Keratinocyte (primary cell): ENCODE measurements around the gene RSPRY1. TPM values are rescaled to one million over a fixed set of nuclear protein-coding genes. Genes with fewer than 3 reads are reported as not detected.

ENCODE experiments used
- DNase-seq: peaks from one replicate; pipeline ENCODE4 v3.0.0-alpha.2; 2011; ENCODE audit warnings: low read depth, missing footprints, low spot score
- FAIRE-seq: peaks from 2 replicates; lab custom pipeline; 2011; peaks lifted over from hg19 to GRCh38; lab: Jason Lieb, UNC
- H2AFZ ChIP-seq: 2 replicates; pipeline ENCODE4 v1.6.0; 2012; ENCODE audit warnings: low read length, control low read depth, inconsistent platforms; ENCODE audit not compliant: control insufficient read depth
- H3K27ac ChIP-seq: 2 replicates; pipeline ENCODE4 v1.5.1; 2011; ENCODE audit warnings: low read length; ENCODE audit not compliant: control insufficient read depth, insufficient read depth
- H3K27me3 ChIP-seq: 3 replicates; pipeline ENCODE4 v1.6.0; 2011; ENCODE audit warnings: low read length; ENCODE audit not compliant: control insufficient read depth, insufficient read depth; ENCODE audit errors: extremely low read depth
- H3K36me3 ChIP-seq, 2 experiments: 2 replicates in 1 of 2; 3 replicates in 1 of 2; pipeline ENCODE4 v1.5.1; 2011; ENCODE audit warnings: low read length in 2 of 2, mild to moderate bottlenecking in 1 of 2; ENCODE audit not compliant: control insufficient read depth in 2 of 2, insufficient read depth in 2 of 2; ENCODE audit errors: extremely low read depth in 1 of 2
- H3K4me1 ChIP-seq: 3 replicates; pipeline ENCODE4 v1.5.1; 2011; ENCODE audit warnings: low read length; ENCODE audit not compliant: control insufficient read depth, insufficient read depth; ENCODE audit errors: extremely low read depth
- H3K4me2 ChIP-seq: 3 replicates; pipeline ENCODE4 v1.6.0; 2011; ENCODE audit warnings: low read depth, low read length; ENCODE audit not compliant: control insufficient read depth, insufficient read depth; ENCODE audit errors: extremely low read depth
- H3K4me3 ChIP-seq, 3 experiments: fragments of 200-600 bp in 1 of 3; sonication (generic) in 1 of 3; 2 replicates in 2 of 3; 3 replicates in 1 of 3; pipeline ENCODE4 v1.5.1; 2011 to 2016; ENCODE audit warnings: low read length in 3 of 3, mild to moderate bottlenecking in 3 of 3, control low read depth in 2 of 3, inconsistent platforms in 1 of 3, low read depth in 1 of 3, mixed read lengths in 1 of 3, mixed run types in 1 of 3, moderate library complexity in 1 of 3; ENCODE audit not compliant: control insufficient read depth in 2 of 3, insufficient read depth in 2 of 3; ENCODE audit errors: extremely low read depth in 1 of 3
- H3K79me2 ChIP-seq: 2 replicates; pipeline ENCODE4 v1.6.0; 2012; ENCODE audit warnings: low read length; ENCODE audit not compliant: control insufficient read depth, insufficient read depth
- H3K9ac ChIP-seq: 3 replicates; pipeline ENCODE4 v1.6.0; 2011; ENCODE audit warnings: low read length; ENCODE audit not compliant: control insufficient read depth, insufficient read depth; ENCODE audit errors: extremely low read depth
- H3K9me1 ChIP-seq: 3 replicates; pipeline ENCODE4 v1.6.0; 2011; ENCODE audit warnings: low read length; ENCODE audit not compliant: control insufficient read depth, insufficient read depth; ENCODE audit errors: extremely low read depth
- H3K9me3 ChIP-seq: 2 replicates; pipeline ENCODE4 v1.5.1; 2012; ENCODE audit warnings: low read depth, low read length; ENCODE audit not compliant: control insufficient read depth
- H4K20me1 ChIP-seq: 3 replicates; pipeline ENCODE4 v1.6.0; 2011; ENCODE audit warnings: low read length; ENCODE audit not compliant: control insufficient read depth, insufficient read depth; ENCODE audit errors: extremely low read depth
- EZH2 ChIP-seq: IDR thresholded peaks from one replicate; pipeline ENCODE4 v1.6.1; 2012; ENCODE audit warnings: inconsistent platforms, mild to moderate bottlenecking, low read length, moderate library complexity
- dilution Hi-C: fragments of 300-500 bp; cut with MboI; formaldehyde crosslinking; loops from one replicate; pipeline ENCODE4 v1.7.0; 2020; ENCODE audit warnings: low sequenced_read_pairs; ENCODE audit not compliant: extremely low pct_ligation_motif_present
- polyA plus RNA-seq, 5 experiments: library from polyadenylated mRNA; depleted of rRNA in 3 of 5; stranded (reverse) in 3 of 5; stranded (forward) in 1 of 5; unstranded in 1 of 5; fragments of >200 nt; gene quantifications; 1 replicate in 1 of 5; 2 replicates in 3 of 5; 3 replicates in 1 of 5; pipeline versions ENCODE4 v1.2.1 to v1.2.3, GENCODE V29; 2011 to 2012; ENCODE audit warnings: missing spikeins in 2 of 5, low read depth in 1 of 5, low replicate concordance in 1 of 5
- TF ChIP-seq, protein P1 (sequence below), 3 experiments: IDR thresholded peaks in 1 of 3; conservative IDR thresholded peaks in 1 of 3; optimal IDR thresholded peaks in 1 of 3; 2 replicates in 2 of 3; 3 replicates in 1 of 3; pipeline versions ENCODE3 to v1.5.1; 2011; ENCODE audit warnings: low read length in 3 of 3, mild to moderate bottlenecking in 3 of 3, moderate library complexity in 2 of 3, control low read depth in 1 of 3, inconsistent platforms in 1 of 3; ENCODE audit not compliant: insufficient read depth in 2 of 3; ENCODE audit errors: extremely low read depth in 1 of 3

RSPRY1 gene
- polyA plus RNA-seq, 1 donor (not counting 4 experiments of a cell fraction or from before 2014, with no cell fraction given) = 42.2 TPM

DNA sequence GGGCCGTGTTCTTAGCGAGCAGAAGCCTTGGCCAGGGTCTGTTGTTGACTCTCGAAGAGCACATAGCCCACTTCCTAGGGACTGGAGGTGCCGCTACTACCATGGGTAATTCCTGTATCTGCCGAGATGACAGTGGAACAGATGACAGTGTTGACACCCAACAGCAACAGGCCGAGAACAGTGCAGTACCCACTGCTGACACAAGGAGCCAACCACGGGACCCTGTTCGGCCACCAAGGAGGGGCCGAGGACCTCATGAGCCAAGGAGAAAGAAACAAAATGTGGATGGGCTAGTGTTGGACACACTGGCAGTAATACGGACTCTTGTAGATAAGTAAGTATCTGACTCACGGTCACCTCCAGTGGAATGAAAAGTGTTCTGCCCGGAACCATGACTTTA is 18.5 kb downstream of the RSPRY1 start:
- FAIRE-seq (no peak), DNase-seq (no peak)
- dilution Hi-C loops = no loop called here
- no peak overlapping the region for H3K4me2 ChIP-seq
- no peak overlapping the region for H3K9ac ChIP-seq
- no peaks in the 10 kb centered on the region for H3K9me3 ChIP-seq
- no peak overlapping the region for H2AFZ ChIP-seq
- H3K27ac ChIP-seq = no peak overlapping the region
- H4K20me1 ChIP-seq = no peaks in the 10 kb centered on the region
- H3K4me3 ChIP-seq = no peak overlapping the region
- H3K27me3 ChIP-seq = no peaks in the 10 kb centered on the region
- no peaks in the 10 kb centered on the region for H3K9me1 ChIP-seq
- peaks cover 9% of the 10 kb centered on the region for H3K79me2 ChIP-seq
- H3K36me3 ChIP-seq = peaks cover 11 to 24% of the 10 kb centered on the region in 2 experiments
- no peaks in the 10 kb centered on the region for H3K4me1 ChIP-seq
- no peak for TF ChIP-seq EZH2
- TF ChIP-seq, protein P1, sequence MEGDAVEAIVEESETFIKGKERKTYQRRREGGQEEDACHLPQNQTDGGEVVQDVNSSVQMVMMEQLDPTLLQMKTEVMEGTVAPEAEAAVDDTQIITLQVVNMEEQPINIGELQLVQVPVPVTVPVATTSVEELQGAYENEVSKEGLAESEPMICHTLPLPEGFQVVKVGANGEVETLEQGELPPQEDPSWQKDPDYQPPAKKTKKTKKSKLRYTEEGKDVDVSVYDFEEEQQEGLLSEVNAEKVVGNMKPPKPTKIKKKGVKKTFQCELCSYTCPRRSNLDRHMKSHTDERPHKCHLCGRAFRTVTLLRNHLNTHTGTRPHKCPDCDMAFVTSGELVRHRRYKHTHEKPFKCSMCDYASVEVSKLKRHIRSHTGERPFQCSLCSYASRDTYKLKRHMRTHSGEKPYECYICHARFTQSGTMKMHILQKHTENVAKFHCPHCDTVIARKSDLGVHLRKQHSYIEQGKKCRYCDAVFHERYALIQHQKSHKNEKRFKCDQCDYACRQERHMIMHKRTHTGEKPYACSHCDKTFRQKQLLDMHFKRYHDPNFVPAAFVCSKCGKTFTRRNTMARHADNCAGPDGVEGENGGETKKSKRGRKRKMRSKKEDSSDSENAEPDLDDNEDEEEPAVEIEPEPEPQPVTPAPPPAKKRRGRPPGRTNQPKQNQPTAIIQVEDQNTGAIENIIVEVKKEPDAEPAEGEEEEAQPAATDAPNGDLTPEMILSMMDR (optimal IDR thresholded peaks at IDR 0.05 in 1 of 3, IDR thresholded peaks at IDR 0.05 in 1 of 3, conservative IDR thresholded peaks at IDR 0.05 in 1 of 3; ENCODE audit: extremely low read depth in 1 of 3, insufficient read depth in 2 of 3, low read length in 3 of 3) = peak in 2 of 3 experiments; percentile 3 to 17

GRCh38 chr16:57208926-57209325 is 22.8 kb downstream of the RSPRY1 start:
- Histone ChIP-seq H3K36me3 (peaks cover 11 to 24% of the 10 kb centered on the region in 2 experiments), H3K4me2 (no peak overlapping the region), H3K4me1 (peaks cover 12% of the 10 kb centered on the region), H3K9ac (no peak overlapping the region), H3K9me3 (no peaks in the 10 kb centered on the region), H3K27ac (no peak overlapping the region), H4K20me1 (no peaks in the 10 kb centered on the region), H2AFZ (no peak overlapping the region), H3K4me3 (no peak overlapping the region), H3K79me2 (peaks cover 6% of the 10 kb centered on the region), H3K9me1 (no peaks in the 10 kb centered on the region), H3K27me3 (no peaks in the 10 kb centered on the region)
- dilution Hi-C loops = no loop called here
- DNase-seq (no peak), FAIRE-seq (no peak)
- TF ChIP-seq EZH2 = no peak
- TF ChIP-seq, protein P1 (optimal IDR thresholded peaks at IDR 0.05 in 1 of 3, IDR thresholded peaks at IDR 0.05 in 1 of 3, conservative IDR thresholded peaks at IDR 0.05 in 1 of 3; ENCODE audit: extremely low read depth in 1 of 3, insufficient read depth in 2 of 3, low read length in 3 of 3) = no peak
